ENCODE results near the gene SLC9C1. TPM values are rescaled to one million over a fixed set of nuclear protein-coding genes. Genes with fewer than 3 reads are reported as not detected.
A peak's percentile ranks its signal among the peaks of the same experiment; 100 is the strongest.

SLC9C1 gene
- total RNA-seq, 1 donor = 0.45 TPM

DNA sequence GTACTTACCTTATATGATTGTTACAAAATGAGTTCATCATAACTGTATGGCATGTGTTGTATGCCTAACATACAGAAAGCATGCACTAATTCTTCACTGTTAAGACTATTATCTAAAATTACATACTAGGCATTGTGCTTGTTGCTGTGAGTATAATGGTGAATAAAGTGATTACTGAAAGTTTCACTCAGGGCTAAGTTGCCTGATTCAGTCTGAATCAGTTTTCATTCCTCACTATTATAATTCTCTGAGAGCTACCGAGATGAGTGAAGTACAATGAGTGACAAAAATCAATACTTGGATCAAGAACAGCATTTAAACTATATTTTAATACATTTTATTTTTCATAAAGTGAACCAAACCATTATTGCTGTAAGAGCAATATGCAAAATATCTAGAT is 153.4 kb downstream of the SLC9C1 start:
- H3K4me3 ChIP-seq (ENCODE audit: low read depth, low read length) = no peak overlapping the region
- TF ChIP-seq, protein P1, sequence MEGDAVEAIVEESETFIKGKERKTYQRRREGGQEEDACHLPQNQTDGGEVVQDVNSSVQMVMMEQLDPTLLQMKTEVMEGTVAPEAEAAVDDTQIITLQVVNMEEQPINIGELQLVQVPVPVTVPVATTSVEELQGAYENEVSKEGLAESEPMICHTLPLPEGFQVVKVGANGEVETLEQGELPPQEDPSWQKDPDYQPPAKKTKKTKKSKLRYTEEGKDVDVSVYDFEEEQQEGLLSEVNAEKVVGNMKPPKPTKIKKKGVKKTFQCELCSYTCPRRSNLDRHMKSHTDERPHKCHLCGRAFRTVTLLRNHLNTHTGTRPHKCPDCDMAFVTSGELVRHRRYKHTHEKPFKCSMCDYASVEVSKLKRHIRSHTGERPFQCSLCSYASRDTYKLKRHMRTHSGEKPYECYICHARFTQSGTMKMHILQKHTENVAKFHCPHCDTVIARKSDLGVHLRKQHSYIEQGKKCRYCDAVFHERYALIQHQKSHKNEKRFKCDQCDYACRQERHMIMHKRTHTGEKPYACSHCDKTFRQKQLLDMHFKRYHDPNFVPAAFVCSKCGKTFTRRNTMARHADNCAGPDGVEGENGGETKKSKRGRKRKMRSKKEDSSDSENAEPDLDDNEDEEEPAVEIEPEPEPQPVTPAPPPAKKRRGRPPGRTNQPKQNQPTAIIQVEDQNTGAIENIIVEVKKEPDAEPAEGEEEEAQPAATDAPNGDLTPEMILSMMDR (IDR thresholded peaks at IDR 0.05; ENCODE audit: insufficient read depth, low read length) = no peak
- DNase-seq (ENCODE audit: low read depth) = no peak

DNA sequence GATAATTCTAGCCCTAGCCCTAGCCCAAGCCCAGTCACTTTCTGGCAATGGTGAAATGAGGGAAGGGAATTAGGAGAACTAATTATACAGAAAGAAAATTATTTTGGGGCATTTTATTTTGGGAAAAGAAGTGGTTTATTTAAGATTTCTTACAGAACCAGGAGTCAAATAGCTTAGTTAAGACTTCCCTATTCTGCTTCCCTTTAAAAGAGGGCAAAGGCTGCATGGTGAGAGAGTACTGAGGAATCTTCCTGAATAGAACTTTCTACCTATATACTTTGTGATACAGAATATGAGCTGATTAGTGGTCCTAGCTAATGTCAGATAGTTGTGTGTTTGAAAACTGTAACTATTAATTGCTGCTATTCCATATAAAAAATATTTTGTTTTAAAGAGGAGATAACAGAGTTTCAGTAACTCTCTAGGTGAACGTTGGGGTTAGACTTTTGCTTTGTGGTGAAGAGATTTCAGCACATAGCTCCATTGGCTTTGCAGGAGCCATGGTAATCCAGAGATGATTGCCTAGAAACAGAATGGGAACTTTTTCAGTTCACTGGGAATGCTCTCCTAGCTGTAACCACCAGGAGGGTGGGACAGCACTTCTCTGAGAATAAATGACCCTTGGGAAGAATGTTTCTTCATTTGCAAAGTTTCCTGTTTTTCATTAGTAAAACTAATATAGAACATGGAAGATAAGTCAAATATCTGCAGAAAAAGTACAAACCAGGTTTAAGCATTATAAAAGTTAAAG is 155.6 kb downstream of the SLC9C1 start:
- TF ChIP-seq, protein P1 (IDR thresholded peaks at IDR 0.05; ENCODE audit: insufficient read depth, low read length) = no peak
- no peak overlapping the region for H3K4me3 ChIP-seq (ENCODE audit: low read depth, low read length)
- DNase-seq (ENCODE audit: low read depth) = no peak

DNA sequence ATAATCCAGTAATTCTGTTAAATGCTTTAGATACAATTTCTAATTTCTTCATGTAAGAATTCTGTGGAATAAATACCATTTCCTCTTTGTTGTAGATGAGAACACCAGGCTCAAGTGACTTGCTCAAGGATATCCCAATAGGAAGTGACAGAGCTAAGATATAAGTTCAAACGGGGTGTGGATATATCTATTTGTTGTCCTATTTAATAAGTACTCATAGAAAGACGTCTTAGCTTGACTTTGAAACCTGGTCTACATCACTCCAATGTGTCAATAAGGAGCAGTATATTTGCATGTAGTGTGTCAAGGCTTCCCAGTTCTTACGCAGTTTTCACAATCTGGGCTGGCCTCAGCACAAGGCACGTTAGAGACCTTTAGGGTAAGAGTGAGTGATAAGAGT is 156.2 kb downstream of the SLC9C1 start:
- DNase-seq (ENCODE audit: low read depth) = no peak
- no peak overlapping the region for H3K4me3 ChIP-seq (ENCODE audit: low read depth, low read length)
- TF ChIP-seq, protein P1 (IDR thresholded peaks at IDR 0.05; ENCODE audit: insufficient read depth, low read length) = no peak

DNA sequence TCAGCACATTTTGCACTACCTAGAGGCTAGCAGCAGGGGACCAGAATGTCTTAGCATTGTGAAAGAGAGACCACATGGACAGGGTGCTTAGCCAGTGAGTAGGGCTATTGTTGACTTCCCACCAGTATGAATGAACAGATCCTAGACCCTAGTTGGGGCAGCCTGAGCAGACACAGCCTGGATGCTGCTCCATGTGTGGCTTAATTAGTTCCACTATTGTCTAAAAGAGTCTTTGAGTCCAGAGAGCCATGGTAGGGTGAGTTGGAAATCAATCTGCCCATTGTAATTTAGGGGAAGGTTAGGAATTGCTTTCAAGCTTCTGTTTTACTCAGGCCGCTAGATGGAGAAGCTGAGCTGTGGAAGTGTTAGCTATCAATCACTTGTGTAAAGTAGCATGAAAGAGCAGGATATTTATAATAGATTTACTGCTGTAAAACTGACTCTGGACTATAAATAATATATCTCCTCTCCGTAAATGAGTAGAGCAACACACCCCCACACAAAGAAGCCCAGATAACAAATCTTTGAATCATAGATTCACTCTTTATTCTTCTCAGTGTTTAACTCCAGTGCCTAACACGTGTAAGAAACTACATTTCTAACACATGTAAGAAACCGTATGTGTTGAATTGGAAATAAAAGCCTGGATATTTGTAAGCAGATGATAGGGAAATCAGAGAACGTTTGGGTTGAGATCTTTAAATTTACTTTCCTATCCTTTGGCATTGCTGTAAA is 156.9 kb downstream of the SLC9C1 start:
- DNase-seq (ENCODE audit: low read depth) = peak; percentile 19
- TF ChIP-seq, protein P1 (IDR thresholded peaks at IDR 0.05; ENCODE audit: insufficient read depth, low read length) = peak; percentile 35
- no peak overlapping the region for H3K4me3 ChIP-seq (ENCODE audit: low read depth, low read length)

DNA sequence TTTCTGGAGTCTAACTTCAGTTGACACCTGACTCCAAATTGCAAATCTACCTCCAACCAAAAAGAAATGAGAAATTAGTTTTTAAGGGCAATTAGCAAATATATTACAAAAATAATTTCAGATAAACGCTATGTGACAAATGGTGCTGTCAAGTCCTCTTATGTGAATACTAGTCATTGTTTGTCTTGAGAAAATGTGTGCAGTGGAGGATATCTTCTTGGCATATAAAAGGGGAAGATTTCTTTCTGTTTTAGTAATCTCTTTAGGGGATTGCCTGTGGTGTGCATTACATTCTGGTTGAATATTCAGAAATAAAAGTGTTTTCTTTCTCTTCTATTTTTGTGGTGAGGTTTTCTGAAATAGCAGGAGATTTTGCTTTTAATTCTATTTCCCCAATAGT is 158.0 kb downstream of the SLC9C1 start:
- H3K4me3 ChIP-seq (ENCODE audit: low read depth, low read length) = no peak overlapping the region
- TF ChIP-seq, protein P1 (IDR thresholded peaks at IDR 0.05; ENCODE audit: insufficient read depth, low read length) = no peak
- peak; percentile 11 for DNase-seq (ENCODE audit: low read depth)

DNA sequence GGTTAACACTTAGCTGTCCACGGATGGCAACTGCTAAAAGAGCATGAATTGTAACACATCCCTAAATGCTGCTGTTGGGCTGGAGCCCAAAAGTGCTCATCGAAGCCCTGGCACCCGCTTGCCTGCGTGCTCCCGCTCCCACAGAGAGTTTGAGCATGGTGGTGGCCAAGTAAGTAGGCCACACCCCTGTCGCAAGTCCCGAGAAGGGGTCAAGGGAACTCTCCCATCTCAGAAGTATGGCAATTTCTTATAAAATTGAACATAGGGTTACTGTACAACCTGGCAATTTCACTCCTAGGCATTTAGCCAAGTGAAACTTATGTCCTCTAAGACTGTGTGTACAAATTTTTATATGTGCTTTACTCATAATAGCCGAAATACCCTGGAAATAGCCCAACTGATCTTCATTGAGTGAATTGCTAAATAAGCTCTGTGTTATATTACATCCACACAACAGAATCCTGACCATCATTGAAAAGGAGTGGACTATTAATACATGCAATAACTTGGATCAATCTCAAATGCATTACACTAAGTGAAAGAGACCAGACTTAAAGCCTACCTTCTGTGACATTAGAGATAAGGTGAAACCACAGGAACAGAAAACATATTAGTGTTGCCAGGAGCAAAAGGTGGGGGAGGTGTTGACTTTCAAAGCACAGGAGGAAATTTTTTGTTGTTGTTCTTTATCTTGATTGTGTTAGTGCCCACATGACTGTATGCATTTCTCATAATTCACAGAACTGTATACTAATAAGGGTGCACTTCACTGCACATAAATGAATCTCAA is 159.5 kb downstream of the SLC9C1 start:
- H3K4me3 ChIP-seq (ENCODE audit: low read depth, low read length) = no peak overlapping the region
- DNase-seq (ENCODE audit: low read depth) = peak; percentile 51
- TF ChIP-seq, protein P1 (IDR thresholded peaks at IDR 0.05; ENCODE audit: insufficient read depth, low read length) = no peak
